ENCODE data around the gene IGLL5.
"Not testable (repeated sequence)": the region's sequence is repeated elsewhere in the genome, so short reads cannot be mapped to it uniquely, and the experiment has no call there.

The IGLL5 gene

GRCh38 chr22:22902247-22903001, 14.8 kb downstream of the IGLL5 start:
- DNase-seq: no peak

- no peak for DNase-seq
Measured at GRCh38 chr22:22903355-22903777, 15.8 kb downstream of the IGLL5 start.

- DNase-seq: not testable (repeated sequence)
Measured at GRCh38 chr22:22903781-22904192, 16.2 kb downstream of the IGLL5 start.

- DNase-seq: not testable (repeated sequence)
Measured at GRCh38 chr22:22904736-22905135, 17.1 kb downstream of the IGLL5 start.

GRCh38 chr22:22906391-22906790, 18.8 kb downstream of the IGLL5 start:
- DNase-seq: not testable (repeated sequence)

GRCh38 chr22:22906907-22907550, 19.4 kb downstream of the IGLL5 start:
- DNase-seq: no peak

GRCh38 chr22:22907551-22908494, 20.2 kb downstream of the IGLL5 start:
- no peak for DNase-seq

GRCh38 chr22:22908495-22908861, 20.9 kb downstream of the IGLL5 start:
- no peak for DNase-seq

- DNase-seq: no peak
Measured at GRCh38 chr22:22908941-22909604, 21.5 kb downstream of the IGLL5 start.

GRCh38 chr22:22909605-22910271, 22.1 kb downstream of the IGLL5 start:
- no peak for DNase-seq

GRCh38 chr22:22910272-22911240, 22.9 kb downstream of the IGLL5 start:
- DNase-seq: no peak

- no peak for DNase-seq
Measured at GRCh38 chr22:22911327-22912134, 23.9 kb downstream of the IGLL5 start.

GRCh38 chr22:22912135-22912987, 24.7 kb downstream of the IGLL5 start:
- DNase-seq: no peak

- DNase-seq: no peak
Measured at GRCh38 chr22:22912988-22913253, 25.3 kb downstream of the IGLL5 start.

GRCh38 chr22:22913989-22914388, 26.4 kb downstream of the IGLL5 start:
- no peak for DNase-seq

GRCh38 chr22:22914726-22915669, 27.4 kb downstream of the IGLL5 start:
- DNase-seq: no peak

- no peak for DNase-seq
Measured at GRCh38 chr22:22915670-22916035, 28.0 kb downstream of the IGLL5 start.

All from CD4-positive, alpha-beta T cell treated with Interferon gamma for 1 hour (primary cell).